Subcutaneous adipose tissue (tissue), 4 donors: ENCODE results near the gene RAI14. TPM values are rescaled to one million over a fixed set of nuclear protein-coding genes. Genes with fewer than 3 reads are reported as not detected.

Source experiments
- CTCF ChIP-seq: fragments of 450-650 bp; IDR thresholded peaks from one replicate; pipeline ENCODE4 v1.5.1; 2016; ENCODE audit warnings: low read depth, mild to moderate bottlenecking, control low read depth, antibody characterized with exemption, moderate library complexity
- total RNA-seq, 4 donors: library from RNA; depleted of rRNA; stranded (reverse); fragments of >200 nt; gene quantifications; one replicate each; pipeline ENCODE4 v1.1.0, GENCODE V29; 2016

RAI14 gene
- 10 to 100 TPM in 3 of 4 donors, 1 to 10 TPM in 1; 8.6 to 25.0 (median 13.2) TPM for total RNA-seq

DNA sequence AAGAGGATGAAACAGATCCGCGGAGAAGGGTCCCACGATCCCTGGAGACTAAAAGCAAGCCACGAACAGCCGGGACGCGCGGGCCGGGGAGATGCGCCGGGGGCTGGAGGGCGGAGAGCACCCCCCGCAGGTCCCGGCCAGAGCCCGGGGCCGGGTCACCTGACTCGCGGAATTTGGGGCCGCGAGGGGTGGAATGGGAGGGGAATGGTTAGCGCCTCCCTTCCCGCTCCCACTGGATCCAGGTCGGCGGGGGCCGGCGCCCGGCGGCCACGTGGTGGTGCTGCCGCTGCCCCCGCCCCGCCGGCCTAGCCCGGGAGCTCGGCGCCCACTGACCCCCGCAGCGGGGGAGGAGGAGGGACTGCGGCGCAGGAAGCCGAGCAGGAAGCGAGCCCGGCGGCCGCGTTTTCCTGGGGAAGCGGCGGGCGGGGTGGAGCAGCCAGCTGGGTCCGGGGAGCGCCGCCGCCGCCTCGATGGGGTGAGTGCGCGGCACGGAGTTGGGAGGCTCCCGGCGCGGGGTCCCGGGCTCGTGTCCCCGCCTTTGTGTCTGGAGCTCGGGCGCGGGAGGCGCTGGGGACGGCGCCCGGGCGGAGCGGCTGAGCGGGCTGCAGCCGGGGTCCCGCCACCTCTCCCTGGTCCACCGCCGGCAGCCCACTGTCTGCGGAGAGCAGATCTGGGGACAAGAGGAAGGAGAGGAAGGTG is at the start of gene RAI14:
Gene RAI14 (plus strand): TSS at position 328 of the 699 bp plus-strand sequence. CDS start 30,592 bp downstream, outside the sequence.
- no peak for TF ChIP-seq CTCF

DNA sequence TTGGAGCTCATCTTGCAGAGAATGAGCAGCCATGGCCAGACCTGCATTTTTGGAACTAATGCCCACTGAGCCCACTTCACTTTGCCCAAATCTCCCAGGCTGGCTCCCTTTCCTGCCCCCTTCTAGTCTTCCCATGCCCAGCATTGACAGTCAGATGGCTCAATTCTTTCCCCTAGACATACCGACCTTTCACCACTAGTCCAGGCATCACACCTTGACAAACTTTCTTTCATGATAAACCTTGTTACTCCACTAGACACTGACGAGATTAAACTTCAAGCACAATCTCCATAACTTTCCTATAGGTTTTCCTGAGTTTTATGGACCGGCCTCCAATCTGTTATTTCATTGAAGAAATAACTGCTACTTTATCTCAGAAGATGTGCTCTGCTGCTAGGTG is 47.8 kb upstream of the RAI14 start:
- TF ChIP-seq CTCF = no peak

GRCh38 chr5:34608859-34609648 is 47.1 kb upstream of the RAI14 start:
- no peak for TF ChIP-seq CTCF

GRCh38 chr5:34609951-34610441 is 46.1 kb upstream of the RAI14 start:
- TF ChIP-seq CTCF = no peak

DNA sequence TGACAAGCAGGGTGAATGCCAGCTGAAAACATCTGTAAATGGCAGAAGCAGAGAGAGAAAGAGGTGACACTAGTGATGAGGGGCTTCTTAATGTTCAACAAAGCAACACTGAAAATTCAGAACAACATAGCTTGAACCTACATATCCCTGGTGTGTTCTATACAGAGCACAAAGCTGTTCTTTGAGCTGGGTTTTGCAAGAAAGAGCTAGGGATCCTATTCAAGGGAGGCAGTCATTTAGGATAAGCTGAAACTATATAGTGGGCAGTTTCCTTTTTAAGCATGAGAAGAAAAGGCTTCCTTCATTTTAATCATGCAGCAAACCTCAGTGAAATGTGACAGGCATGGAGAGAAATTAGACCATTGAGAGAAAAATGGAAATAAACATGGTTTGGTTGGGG is 45.6 kb upstream of the RAI14 start:
- no peak for TF ChIP-seq CTCF

- no peak for TF ChIP-seq CTCF
Observed at GRCh38 chr5:34611464-34612415, 44.4 kb upstream of the RAI14 start.
